K562 (cell line): Measurements from ENCODE around the gene GNAT2. TPM values are rescaled to one million over a fixed set of nuclear protein-coding genes. Genes with fewer than 3 reads are reported as not detected.

Experiments used
- ATAC-seq: fragments of 200-7000 bp; cut with Tn5 transposase; 3 replicates; pipeline ENCODE4 v1.9.1; 2020; ENCODE audit warnings: moderate library complexity
- BruUV-seq: library from RNA; stranded (reverse); fragments of 400-500 nt; replicated peaks from 2 replicates; lab custom pipeline; 2021; lab: Mats Ljungman, UMichigan
- CTCF ChIA-PET: fragments of 300-600 bp; formaldehyde crosslinking; extraction: SDS; loops from one replicate; lab custom pipeline; 2021; ENCODE audit warnings: low intra/inter-chr PET ratio; lab: Yijun Ruan, JAX
- POLR2A ChIA-PET: fragments of 300-600, 350-650 bp; sonication (Branson Sonifier 250); formaldehyde crosslinking; extraction: SDS; loops from one replicate; lab custom pipeline; 2021; ENCODE audit warnings: antibody characterized with exemption, inconsistent platforms; lab: Yijun Ruan, JAX
- DNase-seq, 4 experiments: peaks; one replicate each; pipeline versions ENCODE4 v3.0.0 to v3.0.0-alpha.2; 2011 to 2018; ENCODE audit warnings: low spot score in 3 of 4, mixed read lengths in 3 of 4; ENCODE audit errors: extremely low read depth in 1 of 4
- FAIRE-seq: peaks from 2 replicates; lab custom pipeline; 2011; peaks lifted over from hg19 to GRCh38; lab: Jason Lieb, UNC
- H2AFZ ChIP-seq: 2 replicates; pipeline ENCODE4 v1.6.0; 2011; ENCODE audit warnings: low read depth, low read length, control low read depth, inconsistent platforms
- H3K27ac ChIP-seq: fragments of 200-600 bp; 3 replicates; pipeline ENCODE4 v1.8.0; 2011; ENCODE audit warnings: low read depth, mild to moderate bottlenecking, control low read depth, inconsistent platforms, low read length, moderate library complexity, mixed read lengths; ENCODE audit errors: extremely low read depth
- H3K27me3 ChIP-seq, 2 experiments: fragments of 300-600 bp in 1 of 2; 2 replicates in 1 of 2; 3 replicates in 1 of 2; pipeline versions ENCODE4 v1.6.0 to v1.8.0; 2011; ENCODE audit warnings: inconsistent platforms in 2 of 2, low read length in 2 of 2, mild to moderate bottlenecking in 1 of 2, mixed read lengths in 1 of 2, moderate library complexity in 1 of 2; ENCODE audit not compliant: control insufficient read depth in 2 of 2, insufficient read depth in 2 of 2
- H3K36me3 ChIP-seq: fragments of 300-600 bp; 3 replicates; pipeline ENCODE4 v1.8.0; 2011; ENCODE audit warnings: mild to moderate bottlenecking, low read length, inconsistent platforms; ENCODE audit not compliant: control insufficient read depth, insufficient read depth
- H3K4me1 ChIP-seq, 2 experiments: fragments of 200-600 bp in 1 of 2; replicated peaks in 1 of 2; 2 replicates in 1 of 2; 3 replicates in 1 of 2; pipeline versions ENCODE4 v1.5.1 to v1.8.0; 2011; ENCODE audit warnings: inconsistent platforms in 2 of 2, low read length in 2 of 2, mild to moderate bottlenecking in 1 of 2, mixed read lengths in 1 of 2, moderate library complexity in 1 of 2; ENCODE audit not compliant: control insufficient read depth in 2 of 2, insufficient read depth in 2 of 2
- H3K4me2 ChIP-seq: 2 replicates; pipeline ENCODE4 v1.6.1; 2011; ENCODE audit warnings: low read length, control low read depth, inconsistent platforms, mixed read lengths; ENCODE audit not compliant: insufficient read depth
- H3K4me3 ChIP-seq: fragments of 200-600 bp; sonication (generic), shearing (Covaris generic); 2 replicates; pipeline ENCODE4 v1.5.1; 2016; ENCODE audit warnings: control low read depth, inconsistent platforms
- H3K79me2 ChIP-seq: fragments of 200-600 bp; 3 replicates; pipeline ENCODE4 v1.8.0; 2011; ENCODE audit warnings: low read length, inconsistent platforms; ENCODE audit not compliant: control insufficient read depth, insufficient read depth
- H3K9ac ChIP-seq, 2 experiments: 2 replicates each; pipeline versions ENCODE4 v1.6.0 to v1.6.1; 2011; ENCODE audit warnings: low read depth in 2 of 2, low read length in 2 of 2, control low read depth in 1 of 2, inconsistent platforms in 1 of 2, mild to moderate bottlenecking in 1 of 2, mixed read lengths in 1 of 2; ENCODE audit not compliant: insufficient read depth in 1 of 2
- H3K9me1 ChIP-seq: one replicate; pipeline ENCODE4 v1.6.0; 2011; ENCODE audit warnings: inconsistent platforms, mild to moderate bottlenecking, low read length, moderate library complexity; ENCODE audit not compliant: control insufficient read depth, insufficient read depth
- H3K9me3 ChIP-seq: replicated peaks from 2 replicates; pipeline ENCODE4 v1.5.1; 2011; ENCODE audit warnings: low read depth, low read length, inconsistent platforms; ENCODE audit not compliant: control insufficient read depth, insufficient read depth
- H4K20me1 ChIP-seq: replicated peaks from 2 replicates; pipeline ENCODE4 v1.6.1; 2011; ENCODE audit warnings: low read length, inconsistent platforms, mixed read lengths; ENCODE audit not compliant: control insufficient read depth, insufficient read depth
- HNRNPLL ChIP-seq: fragments of 200-400 bp; formaldehyde crosslinking; IDR thresholded peaks from 2 replicates; pipeline ENCODE4 v1.6.1; 2017; ENCODE audit warnings: low read length, low read depth, mild to moderate bottlenecking; ENCODE audit not compliant: poor library complexity, severe bottlenecking
- SPI1 ChIP-seq: IDR thresholded peaks from 2 replicates; pipeline ENCODE4 v1.6.1; 2011; ENCODE audit warnings: low read depth, low read length, control low read depth, borderline replicate concordance
- WGBS: fragments of 100-300 bp; shearing (Covaris generic); methylation state at CpG from one replicate; pipeline ENCODE4 v1.1.6; 2016; ENCODE audit warnings: low coverage, mixed read lengths; ENCODE audit not compliant: insufficient coverage; ENCODE audit errors: missing lambda C conversion rate; 5-methylcytosine and 5-hydroxymethylcytosine counted together
- in situ Hi-C: fragments of 300-500 bp; cut with MboI; formaldehyde crosslinking; loops from 4 replicates; pipeline ENCODE4 v1.15.0; 2018; ENCODE audit warnings: inconsistent platforms, mixed read lengths
- intact Hi-C: fragments of 100-400 bp; cut with micrococcal nuclease; formaldehyde crosslinking; loops from 2 replicates; pipeline ENCODE4 v1.14.2; 2022
- polyA plus RNA-seq, 8 experiments: library from polyadenylated mRNA; depleted of rRNA in 4 of 8; stranded (reverse) in 5 of 8; unstranded in 3 of 8; fragments of >200 nt; fragmentation: Nextera tagmentation in 2 of 8; fragmentation: Illumina TruSeq in 1 of 8; extraction: Ambion mirVana in 2 of 8; extraction: Trizol in 1 of 8; gene quantifications; 2 replicates each; pipeline versions ENCODE4 v1.2.1 to v1.2.3, GENCODE V29; 2011 to 2014; ENCODE audit warnings: inconsistent platforms in 1 of 8, missing spikeins in 1 of 8
- total RNA-seq, 7 experiments: library from RNA; depleted of rRNA in 6 of 7; stranded (reverse); fragments of >200 nt in 6 of 7; fragmentation: Illumina TruSeq in 2 of 7; extraction: Trizol in 2 of 7; gene quantifications; 2 replicates each; pipeline versions ENCODE4 v1.2.1 to v1.2.3, GENCODE V29; 2011 to 2021; ENCODE audit warnings: low replicate concordance in 1 of 7
- TF ChIP-seq, protein P1 (sequence below): fragments of 450-650 bp; IDR thresholded peaks from 2 replicates; pipeline ENCODE4 v1.6.1; 2016; ENCODE audit warnings: mild to moderate bottlenecking, moderate library complexity
- TF ChIP-seq, protein P2 (sequence below): fragments of 450-650 bp; formaldehyde crosslinking; IDR thresholded peaks from 2 replicates; pipeline ENCODE4 v1.4.0; 2020; ENCODE audit warnings: mild to moderate bottlenecking, moderate library complexity
- TF ChIP-seq, protein P3 (sequence below): sonication (generic); formaldehyde crosslinking; IDR thresholded peaks from 2 replicates; pipeline ENCODE4 v1.8.1; 2023; ENCODE audit warnings: mild to moderate bottlenecking, missing genetic modification reagents

The GNAT2 gene
- total and polyA plus RNA-seq, 9 of the 15 experiments (the other 6 are each of a cell fraction or from before 2014, with no cell fraction given) = 0.06 to 0.52 (median 0.24) TPM; not detected in 1

DNA sequence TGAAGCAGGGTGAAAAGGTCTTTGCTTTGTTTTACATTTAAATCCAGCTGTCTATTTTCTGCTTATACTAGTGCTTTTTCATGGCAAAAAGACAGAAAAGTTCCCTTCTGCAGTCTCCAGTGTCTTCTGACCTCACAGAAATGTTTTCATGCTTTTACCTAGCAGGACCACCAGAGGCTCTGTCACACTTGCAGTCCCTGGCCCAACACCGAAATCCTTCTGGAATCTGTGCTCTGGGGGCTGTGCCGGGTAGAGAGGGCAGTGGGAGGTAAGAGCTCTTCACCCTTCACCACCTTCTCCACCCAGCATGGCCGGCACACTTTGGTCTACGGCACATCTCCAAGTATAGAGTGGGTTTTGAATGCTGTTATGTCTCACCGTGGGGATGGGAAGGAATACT is 20.8 kb downstream of the GNAT2 start:
- Histone ChIP-seq H4K20me1 (no peaks in the 10 kb centered on the region), H3K27me3 (no peaks in the 10 kb centered on the region), H3K9me3 (no peaks in the 10 kb centered on the region), H3K4me2 (no peak overlapping the region), H3K36me3 (peaks cover 16% of the 10 kb centered on the region), H3K79me2 (no peaks in the 10 kb centered on the region), H3K27ac (no peak overlapping the region), H3K9ac (no peak overlapping the region), H3K9me1 (no peaks in the 10 kb centered on the region), H3K4me3 (no peak overlapping the region), H2AFZ (no peak overlapping the region), H3K4me1 (no peaks in the 10 kb centered on the region)
- ATAC-seq (peak; percentile 86), DNase-seq (peak in 1 of 4 experiments; percentile 31), FAIRE-seq (peak; percentile 15)
- intact Hi-C loops (no loop called here), in situ Hi-C loops (no loop called here)
- ChIA-PET CTCF (no interaction called here), POLR2A (interaction anchor here (0.8 to 1.0 kb wide), 2 partner anchors 13 to 34 kb away, joined by 3 to 4 read pairs; no protein-coding TSS in a partner anchor)
- 79% methylated on average over 5 of the region's 5 CpGs for WGBS
- no TSS peak for BruUV-seq
- TF ChIP-seq HNRNPLL = no peak
- TF ChIP-seq, protein P1, sequence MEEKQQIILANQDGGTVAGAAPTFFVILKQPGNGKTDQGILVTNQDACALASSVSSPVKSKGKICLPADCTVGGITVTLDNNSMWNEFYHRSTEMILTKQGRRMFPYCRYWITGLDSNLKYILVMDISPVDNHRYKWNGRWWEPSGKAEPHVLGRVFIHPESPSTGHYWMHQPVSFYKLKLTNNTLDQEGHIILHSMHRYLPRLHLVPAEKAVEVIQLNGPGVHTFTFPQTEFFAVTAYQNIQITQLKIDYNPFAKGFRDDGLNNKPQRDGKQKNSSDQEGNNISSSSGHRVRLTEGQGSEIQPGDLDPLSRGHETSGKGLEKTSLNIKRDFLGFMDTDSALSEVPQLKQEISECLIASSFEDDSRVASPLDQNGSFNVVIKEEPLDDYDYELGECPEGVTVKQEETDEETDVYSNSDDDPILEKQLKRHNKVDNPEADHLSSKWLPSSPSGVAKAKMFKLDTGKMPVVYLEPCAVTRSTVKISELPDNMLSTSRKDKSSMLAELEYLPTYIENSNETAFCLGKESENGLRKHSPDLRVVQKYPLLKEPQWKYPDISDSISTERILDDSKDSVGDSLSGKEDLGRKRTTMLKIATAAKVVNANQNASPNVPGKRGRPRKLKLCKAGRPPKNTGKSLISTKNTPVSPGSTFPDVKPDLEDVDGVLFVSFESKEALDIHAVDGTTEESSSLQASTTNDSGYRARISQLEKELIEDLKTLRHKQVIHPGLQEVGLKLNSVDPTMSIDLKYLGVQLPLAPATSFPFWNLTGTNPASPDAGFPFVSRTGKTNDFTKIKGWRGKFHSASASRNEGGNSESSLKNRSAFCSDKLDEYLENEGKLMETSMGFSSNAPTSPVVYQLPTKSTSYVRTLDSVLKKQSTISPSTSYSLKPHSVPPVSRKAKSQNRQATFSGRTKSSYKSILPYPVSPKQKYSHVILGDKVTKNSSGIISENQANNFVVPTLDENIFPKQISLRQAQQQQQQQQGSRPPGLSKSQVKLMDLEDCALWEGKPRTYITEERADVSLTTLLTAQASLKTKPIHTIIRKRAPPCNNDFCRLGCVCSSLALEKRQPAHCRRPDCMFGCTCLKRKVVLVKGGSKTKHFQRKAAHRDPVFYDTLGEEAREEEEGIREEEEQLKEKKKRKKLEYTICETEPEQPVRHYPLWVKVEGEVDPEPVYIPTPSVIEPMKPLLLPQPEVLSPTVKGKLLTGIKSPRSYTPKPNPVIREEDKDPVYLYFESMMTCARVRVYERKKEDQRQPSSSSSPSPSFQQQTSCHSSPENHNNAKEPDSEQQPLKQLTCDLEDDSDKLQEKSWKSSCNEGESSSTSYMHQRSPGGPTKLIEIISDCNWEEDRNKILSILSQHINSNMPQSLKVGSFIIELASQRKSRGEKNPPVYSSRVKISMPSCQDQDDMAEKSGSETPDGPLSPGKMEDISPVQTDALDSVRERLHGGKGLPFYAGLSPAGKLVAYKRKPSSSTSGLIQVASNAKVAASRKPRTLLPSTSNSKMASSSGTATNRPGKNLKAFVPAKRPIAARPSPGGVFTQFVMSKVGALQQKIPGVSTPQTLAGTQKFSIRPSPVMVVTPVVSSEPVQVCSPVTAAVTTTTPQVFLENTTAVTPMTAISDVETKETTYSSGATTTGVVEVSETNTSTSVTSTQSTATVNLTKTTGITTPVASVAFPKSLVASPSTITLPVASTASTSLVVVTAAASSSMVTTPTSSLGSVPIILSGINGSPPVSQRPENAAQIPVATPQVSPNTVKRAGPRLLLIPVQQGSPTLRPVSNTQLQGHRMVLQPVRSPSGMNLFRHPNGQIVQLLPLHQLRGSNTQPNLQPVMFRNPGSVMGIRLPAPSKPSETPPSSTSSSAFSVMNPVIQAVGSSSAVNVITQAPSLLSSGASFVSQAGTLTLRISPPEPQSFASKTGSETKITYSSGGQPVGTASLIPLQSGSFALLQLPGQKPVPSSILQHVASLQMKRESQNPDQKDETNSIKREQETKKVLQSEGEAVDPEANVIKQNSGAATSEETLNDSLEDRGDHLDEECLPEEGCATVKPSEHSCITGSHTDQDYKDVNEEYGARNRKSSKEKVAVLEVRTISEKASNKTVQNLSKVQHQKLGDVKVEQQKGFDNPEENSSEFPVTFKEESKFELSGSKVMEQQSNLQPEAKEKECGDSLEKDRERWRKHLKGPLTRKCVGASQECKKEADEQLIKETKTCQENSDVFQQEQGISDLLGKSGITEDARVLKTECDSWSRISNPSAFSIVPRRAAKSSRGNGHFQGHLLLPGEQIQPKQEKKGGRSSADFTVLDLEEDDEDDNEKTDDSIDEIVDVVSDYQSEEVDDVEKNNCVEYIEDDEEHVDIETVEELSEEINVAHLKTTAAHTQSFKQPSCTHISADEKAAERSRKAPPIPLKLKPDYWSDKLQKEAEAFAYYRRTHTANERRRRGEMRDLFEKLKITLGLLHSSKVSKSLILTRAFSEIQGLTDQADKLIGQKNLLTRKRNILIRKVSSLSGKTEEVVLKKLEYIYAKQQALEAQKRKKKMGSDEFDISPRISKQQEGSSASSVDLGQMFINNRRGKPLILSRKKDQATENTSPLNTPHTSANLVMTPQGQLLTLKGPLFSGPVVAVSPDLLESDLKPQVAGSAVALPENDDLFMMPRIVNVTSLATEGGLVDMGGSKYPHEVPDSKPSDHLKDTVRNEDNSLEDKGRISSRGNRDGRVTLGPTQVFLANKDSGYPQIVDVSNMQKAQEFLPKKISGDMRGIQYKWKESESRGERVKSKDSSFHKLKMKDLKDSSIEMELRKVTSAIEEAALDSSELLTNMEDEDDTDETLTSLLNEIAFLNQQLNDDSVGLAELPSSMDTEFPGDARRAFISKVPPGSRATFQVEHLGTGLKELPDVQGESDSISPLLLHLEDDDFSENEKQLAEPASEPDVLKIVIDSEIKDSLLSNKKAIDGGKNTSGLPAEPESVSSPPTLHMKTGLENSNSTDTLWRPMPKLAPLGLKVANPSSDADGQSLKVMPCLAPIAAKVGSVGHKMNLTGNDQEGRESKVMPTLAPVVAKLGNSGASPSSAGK = no peak
- TF ChIP-seq, protein P2, sequence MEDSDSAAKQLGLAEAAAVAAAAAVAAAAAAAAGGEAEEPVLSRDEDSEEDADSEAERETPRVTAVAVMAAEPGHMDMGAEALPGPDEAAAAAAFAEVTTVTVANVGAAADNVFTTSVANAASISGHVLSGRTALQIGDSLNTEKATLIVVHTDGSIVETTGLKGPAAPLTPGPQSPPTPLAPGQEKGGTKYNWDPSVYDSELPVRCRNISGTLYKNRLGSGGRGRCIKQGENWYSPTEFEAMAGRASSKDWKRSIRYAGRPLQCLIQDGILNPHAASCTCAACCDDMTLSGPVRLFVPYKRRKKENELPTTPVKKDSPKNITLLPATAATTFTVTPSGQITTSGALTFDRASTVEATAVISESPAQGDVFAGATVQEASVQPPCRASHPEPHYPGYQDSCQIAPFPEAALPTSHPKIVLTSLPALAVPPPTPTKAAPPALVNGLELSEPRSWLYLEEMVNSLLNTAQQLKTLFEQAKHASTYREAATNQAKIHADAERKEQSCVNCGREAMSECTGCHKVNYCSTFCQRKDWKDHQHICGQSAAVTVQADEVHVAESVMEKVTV = no peak
- TF ChIP-seq SPI1 = no peak
- TF ChIP-seq, protein P3, sequence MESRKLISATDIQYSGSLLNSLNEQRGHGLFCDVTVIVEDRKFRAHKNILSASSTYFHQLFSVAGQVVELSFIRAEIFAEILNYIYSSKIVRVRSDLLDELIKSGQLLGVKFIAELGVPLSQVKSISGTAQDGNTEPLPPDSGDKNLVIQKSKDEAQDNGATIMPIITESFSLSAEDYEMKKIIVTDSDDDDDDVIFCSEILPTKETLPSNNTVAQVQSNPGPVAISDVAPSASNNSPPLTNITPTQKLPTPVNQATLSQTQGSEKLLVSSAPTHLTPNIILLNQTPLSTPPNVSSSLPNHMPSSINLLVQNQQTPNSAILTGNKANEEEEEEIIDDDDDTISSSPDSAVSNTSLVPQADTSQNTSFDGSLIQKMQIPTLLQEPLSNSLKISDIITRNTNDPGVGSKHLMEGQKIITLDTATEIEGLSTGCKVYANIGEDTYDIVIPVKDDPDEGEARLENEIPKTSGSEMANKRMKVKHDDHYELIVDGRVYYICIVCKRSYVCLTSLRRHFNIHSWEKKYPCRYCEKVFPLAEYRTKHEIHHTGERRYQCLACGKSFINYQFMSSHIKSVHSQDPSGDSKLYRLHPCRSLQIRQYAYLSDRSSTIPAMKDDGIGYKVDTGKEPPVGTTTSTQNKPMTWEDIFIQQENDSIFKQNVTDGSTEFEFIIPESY = no peak
